ENCODE measurements around the gene WFS1.

Gene WFS1, protein sequence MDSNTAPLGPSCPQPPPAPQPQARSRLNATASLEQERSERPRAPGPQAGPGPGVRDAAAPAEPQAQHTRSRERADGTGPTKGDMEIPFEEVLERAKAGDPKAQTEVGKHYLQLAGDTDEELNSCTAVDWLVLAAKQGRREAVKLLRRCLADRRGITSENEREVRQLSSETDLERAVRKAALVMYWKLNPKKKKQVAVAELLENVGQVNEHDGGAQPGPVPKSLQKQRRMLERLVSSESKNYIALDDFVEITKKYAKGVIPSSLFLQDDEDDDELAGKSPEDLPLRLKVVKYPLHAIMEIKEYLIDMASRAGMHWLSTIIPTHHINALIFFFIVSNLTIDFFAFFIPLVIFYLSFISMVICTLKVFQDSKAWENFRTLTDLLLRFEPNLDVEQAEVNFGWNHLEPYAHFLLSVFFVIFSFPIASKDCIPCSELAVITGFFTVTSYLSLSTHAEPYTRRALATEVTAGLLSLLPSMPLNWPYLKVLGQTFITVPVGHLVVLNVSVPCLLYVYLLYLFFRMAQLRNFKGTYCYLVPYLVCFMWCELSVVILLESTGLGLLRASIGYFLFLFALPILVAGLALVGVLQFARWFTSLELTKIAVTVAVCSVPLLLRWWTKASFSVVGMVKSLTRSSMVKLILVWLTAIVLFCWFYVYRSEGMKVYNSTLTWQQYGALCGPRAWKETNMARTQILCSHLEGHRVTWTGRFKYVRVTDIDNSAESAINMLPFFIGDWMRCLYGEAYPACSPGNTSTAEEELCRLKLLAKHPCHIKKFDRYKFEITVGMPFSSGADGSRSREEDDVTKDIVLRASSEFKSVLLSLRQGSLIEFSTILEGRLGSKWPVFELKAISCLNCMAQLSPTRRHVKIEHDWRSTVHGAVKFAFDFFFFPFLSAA

DNA sequence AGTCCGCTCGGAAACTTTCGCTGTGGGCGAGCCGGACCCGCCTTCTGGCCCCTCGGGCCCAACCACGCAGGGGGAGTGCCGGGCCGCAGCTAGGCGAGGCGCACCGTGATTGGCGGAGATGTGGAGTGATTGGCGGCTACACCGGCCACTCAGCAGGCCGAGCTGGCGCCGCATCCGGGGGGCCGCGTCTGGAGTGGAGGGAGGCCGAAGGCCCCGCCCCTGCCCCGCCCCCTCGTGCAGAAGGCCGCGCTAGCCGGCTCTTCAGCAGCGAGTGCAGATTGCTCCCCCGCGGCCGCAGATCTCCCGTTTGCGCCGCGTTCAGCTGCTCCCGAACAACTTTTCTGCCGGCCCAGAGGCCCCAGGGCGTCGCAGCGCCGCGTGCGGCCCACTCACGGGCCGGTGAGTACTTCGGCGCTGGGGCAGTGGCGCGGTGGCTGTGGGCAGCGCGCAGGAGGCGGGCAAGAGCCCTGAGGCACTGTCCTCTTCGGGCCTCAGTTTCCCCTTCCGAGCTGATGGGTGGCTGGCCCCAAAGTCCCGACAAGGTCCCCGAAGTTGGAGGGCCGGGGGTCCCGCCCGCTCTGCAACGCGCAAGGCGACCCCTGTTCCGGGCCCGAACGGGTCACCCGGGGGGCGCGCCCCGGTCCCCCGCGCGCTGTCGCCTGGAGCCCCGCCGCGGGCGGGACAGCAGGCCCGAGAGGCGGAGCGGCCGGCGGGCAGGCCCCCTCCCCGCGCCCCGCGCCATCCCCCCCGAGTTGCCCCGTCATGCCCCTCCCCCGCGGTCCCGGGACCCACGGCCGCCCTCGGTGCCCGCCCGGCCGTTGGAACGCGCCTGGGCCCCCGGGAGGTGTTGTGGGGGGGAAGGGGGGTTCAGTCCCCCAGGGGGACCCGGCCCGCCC, at the start of gene WFS1:
TSS of gene WFS1 (plus strand) at position 235 of the 896 bp plus-strand sequence. CDS start 7,606 bp downstream, outside the sequence.
- DNase-seq, result peak; percentile 97 to 100

DNA sequence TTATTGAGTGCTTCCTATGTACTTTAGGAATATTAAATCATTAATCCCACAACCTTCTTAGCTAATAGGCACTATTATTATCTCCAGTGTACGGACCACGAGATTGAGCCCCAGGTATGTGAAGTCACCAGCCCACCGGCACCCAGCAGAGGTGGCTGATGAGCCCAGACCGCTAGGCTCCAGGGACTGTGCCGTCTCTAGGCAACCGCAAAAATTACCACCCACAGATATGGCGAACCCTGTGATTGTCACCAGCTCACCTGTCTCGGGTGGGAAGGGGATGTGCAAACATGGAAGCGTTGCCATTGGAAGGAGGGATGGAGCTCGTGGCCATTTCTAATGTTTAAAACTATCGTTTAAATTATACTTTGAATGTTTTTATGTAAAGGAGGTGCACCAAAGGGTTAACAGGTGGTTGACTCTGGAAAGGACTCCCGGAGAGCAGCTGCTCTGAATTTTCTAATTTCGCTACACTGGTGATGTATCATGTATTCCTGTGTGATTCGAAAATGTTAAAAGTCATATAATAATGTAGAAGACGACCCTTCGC, 48.3 kb upstream of the WFS1 start:
- DNase-seq, result no peak

DNA sequence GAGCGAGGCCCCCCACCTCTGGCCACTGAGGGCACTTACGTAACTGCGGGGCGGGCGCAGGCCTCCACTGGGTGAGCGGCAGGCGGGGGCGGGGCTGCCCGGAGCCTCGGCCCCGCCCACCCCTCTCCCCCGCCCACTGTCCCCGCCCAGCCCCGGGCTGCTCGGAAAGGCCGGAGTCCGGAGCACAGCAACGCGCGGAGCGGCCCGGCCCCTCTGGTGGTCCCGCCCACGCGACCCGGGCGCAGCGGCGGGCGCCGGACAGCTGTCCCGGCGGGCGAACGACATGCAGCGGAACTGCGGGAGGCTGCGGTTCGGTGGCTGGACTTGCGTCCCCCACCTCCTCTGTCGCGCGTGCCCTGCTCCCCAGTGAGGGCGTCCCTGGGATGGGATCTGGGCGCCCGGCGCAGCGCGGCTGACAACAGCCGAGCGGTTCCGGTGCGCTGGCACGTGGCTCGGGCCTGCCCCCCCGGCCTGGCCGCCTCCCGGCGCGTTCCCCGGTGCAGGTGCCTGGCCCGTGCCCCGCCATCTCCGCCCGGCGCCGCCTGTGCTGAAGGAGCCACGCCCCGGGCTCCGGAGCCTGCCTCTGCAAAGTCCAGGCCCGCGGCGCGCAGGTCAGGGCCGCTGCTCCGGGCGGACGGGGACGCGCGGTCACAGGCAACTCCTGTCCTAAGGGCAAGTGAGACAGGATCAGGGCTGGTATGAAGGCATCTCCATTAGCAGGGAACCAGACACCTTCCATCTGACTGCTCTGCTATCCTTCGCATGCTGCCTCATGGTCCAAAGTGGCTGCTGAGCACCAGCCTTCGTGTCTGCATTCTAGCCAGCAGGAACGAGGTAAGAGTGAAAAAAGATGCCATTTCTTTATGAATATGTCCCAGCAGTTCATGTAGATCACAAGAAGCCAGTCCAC, 47.5 kb upstream of the WFS1 start:
- DNase-seq, result peak; percentile 56 to 65

DNA sequence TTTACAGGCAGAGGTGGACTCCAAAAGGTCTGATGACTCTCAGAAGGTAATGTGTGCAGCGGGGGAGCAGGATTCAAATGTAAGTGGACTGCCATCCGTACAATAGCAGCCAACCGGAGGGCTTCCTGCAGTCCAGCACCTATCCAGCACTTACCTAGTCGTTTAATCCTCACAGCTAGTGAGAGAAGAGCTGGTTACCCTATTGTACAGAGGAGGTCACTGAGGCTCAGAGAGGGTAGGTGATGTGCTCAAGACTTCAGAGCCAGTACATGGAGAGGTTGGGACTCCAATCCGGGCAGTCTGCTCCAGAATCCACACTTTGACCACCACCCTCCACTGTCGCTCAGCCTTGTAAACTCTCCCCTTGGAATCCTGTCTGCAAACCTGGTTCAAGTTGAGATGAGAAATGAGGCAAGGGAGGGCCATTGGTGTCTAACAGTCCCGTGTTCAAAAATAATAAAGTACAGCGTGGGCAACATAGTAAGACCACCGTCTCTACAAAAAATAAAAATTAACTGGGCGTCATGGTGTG, 46.8 kb upstream of the WFS1 start:
- DNase-seq, result peak in 1 of 2 donors; percentile 29

DNA sequence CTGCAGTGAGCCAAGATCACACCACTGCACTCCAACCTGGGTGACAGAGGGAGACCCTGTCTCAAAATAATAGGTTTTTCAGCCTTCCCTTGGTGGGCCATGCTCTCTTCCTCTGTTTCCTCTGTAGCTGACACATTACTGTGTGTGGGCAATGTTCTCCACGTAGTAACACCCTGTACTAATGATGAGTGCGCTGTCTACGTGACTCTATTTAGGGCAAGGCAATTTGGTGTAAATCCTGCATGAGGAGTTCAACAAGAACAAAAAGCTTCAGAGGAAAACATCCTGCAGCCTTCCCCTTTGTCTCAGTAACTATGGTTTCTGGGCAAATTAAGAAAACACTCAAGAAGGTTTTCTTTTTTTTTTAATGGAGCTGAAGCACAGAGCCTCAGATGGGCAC, 44.9 kb upstream of the WFS1 start:
- peak in 1 of 2 donors; percentile 11 for DNase-seq

DNA sequence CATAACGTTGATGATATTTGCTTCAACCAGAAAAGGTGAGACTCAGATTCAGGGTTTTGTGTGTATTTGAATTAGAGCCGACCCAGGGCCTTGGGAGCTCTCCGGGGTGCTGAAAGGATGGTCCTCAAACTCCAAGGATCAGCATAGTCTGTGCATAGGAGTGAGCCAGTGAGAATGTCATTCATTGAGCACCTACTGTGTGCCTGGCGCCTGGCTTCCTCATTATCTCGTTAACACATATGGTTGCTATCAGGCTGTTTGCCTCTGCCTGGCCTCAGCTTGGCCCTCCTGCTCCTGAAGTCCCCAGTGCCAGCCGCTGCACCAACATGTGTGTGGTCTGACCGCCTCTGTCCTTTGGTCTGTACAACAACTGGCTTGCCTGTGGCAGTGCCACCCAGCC, 44.2 kb upstream of the WFS1 start:
- no peak for DNase-seq

DNA sequence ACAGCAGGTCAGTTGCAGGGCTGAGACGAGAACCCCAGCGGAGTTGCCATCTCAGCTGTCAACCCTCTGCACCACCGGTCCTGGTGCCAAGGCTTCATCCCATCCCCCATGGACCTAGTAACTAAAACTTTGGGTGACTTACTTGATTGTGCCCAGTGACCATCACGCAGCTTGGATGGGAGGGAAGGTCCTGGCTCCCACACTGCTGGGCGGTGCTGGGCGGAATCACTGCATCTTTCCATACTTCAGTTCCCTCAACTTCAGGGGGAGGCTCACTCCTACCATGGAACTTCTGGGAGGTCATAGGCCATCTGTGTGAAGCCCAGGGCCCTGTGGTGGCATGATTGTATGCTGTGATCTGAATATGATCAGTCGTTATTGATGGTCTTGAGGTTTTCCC, 43.1 kb upstream of the WFS1 start:
- DNase-seq, result no peak

DNA sequence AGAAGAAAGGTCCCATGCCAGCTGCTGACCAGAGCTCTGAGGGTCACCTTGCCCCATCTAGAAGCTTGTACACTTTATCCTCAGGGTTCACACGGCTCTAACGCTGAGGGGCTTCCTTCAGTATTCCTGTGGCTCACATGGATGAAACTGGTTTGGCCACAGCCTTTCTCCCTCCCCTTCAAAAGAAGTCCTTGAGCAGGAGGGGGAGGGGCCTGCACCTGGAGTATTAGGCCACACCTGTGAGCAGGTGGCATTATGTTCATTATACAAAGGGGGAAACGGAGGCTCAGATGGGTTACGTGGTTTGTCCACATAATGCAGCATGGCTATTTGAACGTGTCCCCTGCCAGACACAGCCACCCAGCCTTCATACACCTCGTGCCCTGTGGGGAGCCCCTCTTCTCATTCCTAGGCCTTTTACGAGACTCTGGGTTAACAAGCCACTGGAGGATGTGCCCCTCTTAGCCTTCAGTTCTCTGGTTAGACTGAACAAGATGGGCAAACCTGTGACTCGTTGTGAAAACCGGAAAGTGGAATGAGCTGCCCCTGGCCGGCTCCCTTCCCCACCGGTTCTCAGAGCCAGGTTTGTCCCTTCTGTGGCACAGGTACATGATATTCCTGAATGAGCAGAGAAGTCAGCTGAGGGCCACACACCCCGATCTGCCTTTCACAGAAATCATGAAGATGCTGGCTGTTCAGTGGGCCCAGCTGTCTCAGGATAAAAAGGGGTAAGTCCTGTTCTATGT, 42.1 kb upstream of the WFS1 start:
- no peak for DNase-seq

DNA sequence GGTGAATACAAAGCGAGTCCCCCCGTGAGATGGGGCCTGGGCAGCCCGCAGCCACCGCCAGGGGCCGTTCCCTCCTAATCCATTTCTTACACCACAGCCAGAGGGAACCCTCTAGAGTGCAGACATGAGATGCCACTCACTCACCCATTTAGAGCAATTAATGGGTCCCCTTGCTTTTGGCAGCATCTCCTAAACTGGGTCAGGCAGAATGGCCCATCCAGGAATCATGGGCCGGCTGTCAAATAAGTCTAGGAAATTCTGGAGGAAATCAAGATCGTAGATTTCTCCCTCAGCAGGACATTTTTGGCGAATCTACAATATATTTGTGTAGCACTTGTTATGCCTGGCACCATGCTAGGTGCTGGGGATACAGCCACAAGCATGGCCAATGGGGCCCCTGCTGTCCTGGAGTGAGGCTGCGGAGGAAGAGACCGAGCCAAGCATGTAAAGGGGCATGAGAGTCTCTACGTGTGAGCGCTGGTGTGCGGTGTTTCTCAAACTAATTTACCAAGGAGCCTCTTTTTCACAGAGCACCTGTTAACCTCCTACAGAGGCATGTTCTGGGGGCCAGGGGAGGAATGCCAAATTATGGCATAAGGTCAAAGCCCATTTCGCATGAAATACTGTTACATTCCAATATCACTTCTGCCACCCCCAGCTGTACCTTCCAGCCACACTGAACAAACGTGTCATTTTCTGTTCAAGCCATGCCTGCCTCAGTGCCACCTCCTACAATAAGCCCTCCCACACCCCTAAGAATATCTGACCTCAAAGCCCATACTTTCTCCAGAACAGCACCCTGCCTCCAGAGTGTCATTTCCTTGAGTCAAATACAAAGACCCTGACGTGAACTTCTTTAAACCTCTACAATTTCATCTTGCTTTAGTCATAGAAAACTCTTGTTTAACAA, 41.2 kb upstream of the WFS1 start:
- DNase-seq, result no peak

DNA sequence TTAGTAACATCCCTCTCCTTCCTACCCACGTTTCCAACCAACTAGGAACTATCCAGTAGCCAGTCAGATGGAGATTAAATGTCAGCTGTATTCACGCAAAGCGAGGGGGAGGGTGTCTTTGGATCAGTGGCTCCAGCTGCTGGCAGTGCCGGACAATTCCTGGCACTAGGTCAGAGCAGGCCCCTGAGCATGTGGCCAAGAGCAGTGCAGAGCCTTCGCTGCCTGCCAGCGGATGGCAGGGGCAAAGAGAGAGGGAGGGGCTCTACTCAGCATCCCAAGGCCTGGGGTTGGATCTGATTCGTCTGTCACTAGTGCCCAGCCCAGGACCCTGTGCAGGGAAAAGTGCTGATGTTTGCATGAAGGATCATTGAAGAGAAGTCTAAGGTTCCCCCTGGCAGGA, 40.6 kb upstream of the WFS1 start:
- DNase-seq, result peak; percentile 61 to 80

DNA sequence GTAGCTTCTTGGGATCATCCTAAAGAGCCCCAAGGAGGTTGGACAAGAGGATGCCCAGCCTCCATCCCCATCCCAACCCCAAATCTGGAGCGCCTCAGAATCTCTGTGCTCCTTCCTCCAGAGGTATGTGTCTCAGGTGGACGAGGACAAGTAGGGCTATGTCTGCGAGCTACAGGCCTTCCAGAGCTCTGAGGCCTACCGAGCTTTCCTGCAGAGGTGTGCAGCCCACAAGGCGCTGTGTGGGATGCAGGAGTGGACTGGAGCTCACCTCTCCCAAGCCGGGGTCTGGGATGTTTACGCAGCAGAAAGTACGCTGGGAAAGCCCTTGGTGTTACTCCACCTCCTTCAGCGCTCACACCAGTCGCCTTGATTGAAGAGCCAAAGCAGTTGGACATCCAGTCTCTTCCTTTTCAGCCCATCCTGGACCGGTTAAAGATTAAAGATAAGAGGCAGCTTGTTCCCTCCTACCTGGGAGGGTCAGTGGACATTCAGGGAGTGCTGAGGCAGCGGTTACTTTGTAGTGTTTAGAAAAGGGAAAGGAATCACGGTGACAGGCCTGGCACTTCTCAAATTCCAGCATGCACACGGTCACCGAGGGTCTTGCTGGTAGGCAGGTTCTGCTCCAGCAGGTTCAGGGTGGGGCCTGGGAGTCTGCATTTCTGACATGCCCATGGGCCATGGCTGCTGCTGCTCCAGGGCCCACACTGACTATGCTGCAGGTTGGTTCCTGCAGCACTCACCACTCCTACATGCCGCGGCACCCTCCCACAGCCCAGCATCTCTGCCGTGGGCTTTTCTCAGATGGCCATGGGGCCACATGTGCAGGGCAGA, 39.8 kb upstream of the WFS1 start:
- DNase-seq, result no peak

DNA sequence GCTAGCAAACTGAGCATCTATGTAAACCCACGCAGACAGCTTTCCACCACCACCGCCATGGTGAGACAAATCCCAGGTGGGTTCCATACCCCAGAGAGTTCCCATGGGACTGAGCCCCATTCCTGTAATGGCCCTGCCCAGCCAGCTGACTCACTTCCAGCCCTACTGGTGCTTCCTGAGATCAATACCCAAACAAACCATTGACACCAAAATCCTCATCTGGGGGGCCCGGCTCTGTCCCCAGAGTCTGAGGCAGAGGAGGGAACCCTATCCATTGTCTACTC, 39.2 kb upstream of the WFS1 start:
- DNase-seq, result no peak

DNA sequence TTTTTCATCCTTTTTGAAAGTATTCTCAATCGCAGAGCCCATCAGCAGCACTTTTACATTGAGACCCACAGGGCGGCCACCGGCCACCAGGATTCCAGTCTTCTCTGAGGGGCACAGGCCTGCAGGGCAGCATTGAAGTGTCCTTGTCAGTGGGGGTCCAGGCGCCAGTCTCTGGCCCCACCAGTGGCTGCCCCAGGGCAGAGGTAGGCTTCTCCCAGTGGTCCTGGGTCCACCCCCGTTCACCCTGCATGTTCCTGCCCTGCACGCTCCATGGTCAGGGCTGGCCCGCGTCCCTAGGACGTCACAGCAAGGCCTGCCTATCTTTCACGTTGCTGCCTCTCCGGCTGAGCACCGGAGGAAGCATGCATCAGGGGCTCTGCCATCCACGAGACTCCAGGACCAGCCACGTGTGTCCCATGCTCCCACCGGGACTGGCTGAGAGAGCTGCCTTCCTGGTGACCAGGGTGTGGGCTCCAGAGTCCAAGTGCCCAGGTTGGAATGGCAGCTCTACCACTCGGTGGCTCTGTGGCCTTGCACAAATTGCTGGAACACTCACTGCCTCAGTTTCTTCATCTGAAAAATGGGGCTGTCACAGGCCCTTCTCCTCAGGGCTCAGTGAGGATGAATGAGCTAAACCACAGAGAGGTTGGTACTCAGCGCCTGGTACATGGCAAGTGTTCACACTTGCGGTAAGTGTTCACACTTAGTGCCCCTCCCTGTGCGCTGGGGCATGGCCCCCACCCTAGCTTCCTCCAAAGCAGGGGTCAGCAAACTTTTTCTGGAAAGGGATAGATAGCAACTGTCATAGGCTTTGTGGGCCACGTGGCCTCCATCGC, 38.6 kb upstream of the WFS1 start:
- DNase-seq, result no peak

DNA sequence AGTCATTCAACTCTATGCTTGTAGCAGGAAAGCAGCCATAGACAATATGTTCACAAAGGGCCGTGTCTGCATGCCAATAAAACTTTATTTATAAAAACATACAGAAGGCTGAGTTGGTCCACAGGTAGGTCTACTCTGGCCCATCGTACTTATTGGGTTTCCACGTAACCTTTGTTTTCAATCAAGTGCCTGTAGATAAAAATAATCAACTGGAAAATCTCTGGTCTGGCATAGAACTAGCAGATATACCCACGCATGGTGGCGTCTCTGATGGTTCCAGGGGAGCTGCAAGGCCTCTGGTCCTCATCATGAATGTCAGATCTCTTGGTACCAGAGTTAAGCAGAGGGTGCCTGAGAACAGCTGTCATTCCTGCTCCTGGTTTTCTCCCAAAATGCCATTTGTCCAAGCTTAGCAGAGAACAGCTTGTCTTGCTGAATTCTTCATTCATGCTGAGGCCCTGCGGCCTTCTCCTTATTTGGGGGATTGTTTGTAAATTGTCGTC, 37.9 kb upstream of the WFS1 start:
- DNase-seq, result no peak

DNA sequence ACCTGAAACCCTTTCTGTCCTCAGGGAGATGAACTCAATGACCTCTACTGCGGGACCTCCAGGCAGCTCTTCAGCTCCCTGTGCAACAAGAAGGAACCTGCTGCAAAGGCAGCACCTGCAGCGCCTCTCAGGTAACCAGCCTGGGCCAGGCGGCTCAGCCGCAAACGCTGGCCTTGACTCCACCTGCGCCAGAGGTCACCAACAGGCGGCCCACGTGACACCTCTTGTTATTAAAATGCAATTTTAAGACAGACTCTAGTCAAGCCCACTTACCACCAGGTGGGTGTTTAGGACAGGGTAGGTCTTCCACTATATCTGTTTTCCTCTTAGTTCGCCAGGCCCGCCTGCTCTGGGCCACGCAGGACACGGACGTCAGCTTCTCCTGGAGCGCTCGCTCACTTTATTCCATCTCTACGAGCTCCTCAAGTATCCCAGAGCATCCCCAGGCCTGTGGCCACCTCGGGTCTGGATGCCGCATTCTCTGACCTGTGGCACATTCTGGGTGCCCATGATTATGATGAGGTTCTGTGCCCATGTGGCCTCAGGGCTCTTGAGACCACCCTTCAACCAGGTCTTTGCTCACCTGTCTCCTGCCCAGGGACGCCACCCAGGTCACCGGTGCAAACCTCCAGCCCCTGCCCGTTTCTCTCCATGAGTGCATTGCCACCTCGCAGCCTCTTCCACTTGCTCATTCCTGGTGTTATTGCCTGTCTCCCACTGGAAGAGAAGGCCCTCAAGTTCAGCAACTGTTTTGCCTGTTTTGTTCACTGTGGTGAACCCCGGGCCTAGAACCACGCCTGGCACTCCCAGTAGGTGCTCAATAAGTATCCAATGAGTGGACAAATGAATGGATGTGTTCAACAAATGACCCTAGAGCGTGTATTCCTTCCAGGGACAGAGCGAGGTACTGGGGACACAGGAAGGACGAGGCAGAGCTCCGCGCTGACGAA, 36.5 kb upstream of the WFS1 start:
- no peak for DNase-seq

DNA sequence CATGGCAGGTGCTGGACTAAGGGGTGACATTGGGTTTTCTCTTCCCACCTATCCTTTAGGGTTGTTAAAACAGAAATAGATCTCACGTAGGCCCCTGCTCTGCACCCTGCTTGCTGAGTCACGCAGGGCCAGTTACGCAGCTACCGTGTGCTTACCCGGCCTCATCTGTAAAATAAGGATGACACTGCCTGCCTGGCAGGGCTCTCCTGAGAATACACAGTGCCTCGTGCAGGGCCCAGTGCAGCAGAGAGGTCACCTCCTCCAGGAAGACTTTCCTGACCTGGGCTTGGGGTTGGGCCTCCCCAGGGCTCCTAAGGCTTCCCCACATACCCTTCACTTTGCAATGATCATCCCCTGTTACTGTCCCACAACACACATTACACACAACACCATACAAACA, 35.7 kb upstream of the WFS1 start:
- DNase-seq, result no peak

Measured in hippocampal formation (tissue), 2 donors.